GM12878 (cell line): ENCODE measurements around the gene PDZRN3. TPM values are rescaled to one million over a fixed set of nuclear protein-coding genes. Genes with fewer than 3 reads are reported as not detected.

Experiments
- ATAC-seq: fragments of 200-7000 bp; cut with Tn5 transposase; 3 replicates; pipeline ENCODE4 v1.9.1; 2020; ENCODE audit warnings: mild to moderate bottlenecking, moderate library complexity
- BruUV-seq: library from RNA; stranded (reverse); fragments of 400-500 nt; replicated peaks from 2 replicates; lab custom pipeline; 2021; lab: Mats Ljungman, UMichigan
- CTCF ChIA-PET: fragments of 300-600 bp; sonication (Branson Sonifier 250); formaldehyde crosslinking; extraction: SDS; loops from one replicate; lab custom pipeline; 2021; ENCODE audit warnings: inconsistent platforms; lab: Yijun Ruan, JAX
- POLR2A ChIA-PET: fragments of 350-600 bp; formaldehyde crosslinking; extraction: SDS; loops from one replicate; lab custom pipeline; 2021; ENCODE audit warnings: inconsistent platforms; lab: Charles Lee
- RAD21 ChIA-PET: fragments of 300-600 bp; sonication (Branson Sonifier 250); formaldehyde crosslinking; loops from one replicate; lab custom pipeline; 2023; ENCODE audit warnings: antibody characterized with exemption; ENCODE audit not compliant: unreplicated experiment; lab: Charles Lee
- SMC1A ChIA-PET: fragments of 300-600 bp; sonication (Branson Sonifier 250); formaldehyde crosslinking; loops from one replicate; lab custom pipeline; 2023; ENCODE audit not compliant: unreplicated experiment, uncharacterized antibody; lab: Charles Lee
- DNase-seq: peaks from one replicate; pipeline ENCODE4 v3.0.0-alpha.2; 2011; ENCODE audit warnings: low read depth, low spot score
- FAIRE-seq: peaks from 3 replicates; lab custom pipeline; 2011; peaks lifted over from hg19 to GRCh38; lab: Jason Lieb, UNC
- H2AFZ ChIP-seq: 2 replicates; pipeline ENCODE4 v1.6.0; 2011; ENCODE audit warnings: low read depth, low read length, control low read depth; ENCODE audit not compliant: control insufficient read depth
- H3K27ac ChIP-seq: 2 replicates; pipeline ENCODE4 v1.5.1; 2011; ENCODE audit warnings: control low read depth; ENCODE audit not compliant: control insufficient read depth, insufficient read depth
- H3K27me3 ChIP-seq, 2 experiments: replicated peaks in 1 of 2; 2 replicates each; pipeline versions ENCODE4 v1.6.0 to v1.6.1; 2011; ENCODE audit warnings: low read length in 1 of 2; ENCODE audit not compliant: control insufficient read depth in 2 of 2, insufficient read depth in 2 of 2
- H3K36me3 ChIP-seq, 2 experiments: 2 replicates each; pipeline ENCODE4 v1.5.1; 2011; ENCODE audit warnings: low read length in 1 of 2; ENCODE audit not compliant: control insufficient read depth in 2 of 2, insufficient read depth in 2 of 2
- H3K4me1 ChIP-seq: 2 replicates; pipeline ENCODE4 v1.6.1; 2011; ENCODE audit warnings: mild to moderate bottlenecking, low read length, moderate library complexity, mixed read lengths; ENCODE audit not compliant: control insufficient read depth, insufficient read depth
- H3K4me2 ChIP-seq: 2 replicates; pipeline ENCODE4 v1.6.0; 2011; ENCODE audit warnings: control low read depth; ENCODE audit not compliant: control insufficient read depth, insufficient read depth
- H3K4me3 ChIP-seq: fragments of 200-600 bp; sonication (generic); 2 replicates; pipeline ENCODE4 v1.5.1; 2016
- H3K79me2 ChIP-seq: 2 replicates; pipeline ENCODE4 v1.6.0; 2011; ENCODE audit warnings: low read length; ENCODE audit not compliant: control insufficient read depth, insufficient read depth
- H3K9ac ChIP-seq: 2 replicates; pipeline ENCODE4 v1.8.0; 2011; ENCODE audit warnings: low read length, control low read depth, mixed read lengths; ENCODE audit not compliant: control insufficient read depth, insufficient read depth
- H3K9me3 ChIP-seq: replicated peaks from 3 replicates; pipeline ENCODE4 v1.5.1; 2011; ENCODE audit warnings: mild to moderate bottlenecking, low read length; ENCODE audit not compliant: control insufficient read depth, insufficient read depth
- H4K20me1 ChIP-seq: 2 replicates; pipeline ENCODE4 v1.6.0; 2011; ENCODE audit not compliant: control insufficient read depth, insufficient read depth
- CREB1 ChIP-seq: IDR thresholded peaks from 2 replicates; pipeline ENCODE4 v1.6.1; 2012; ENCODE audit warnings: low read depth, mild to moderate bottlenecking, inconsistent platforms
- IRF4 ChIP-seq: IDR thresholded peaks from 2 replicates; pipeline ENCODE4 v1.6.1; 2011; ENCODE audit warnings: low read depth, low read length
- JUND ChIP-seq: IDR thresholded peaks from 2 replicates; pipeline ENCODE4 v1.6.1; 2012; ENCODE audit warnings: low read depth, mild to moderate bottlenecking, low read length, improper control_type of control experiment, moderate library complexity
- NFXL1 ChIP-seq: fragments of 450-650 bp; IDR thresholded peaks from 2 replicates; pipeline ENCODE4 v1.6.1; 2017; ENCODE audit warnings: antibody characterized with exemption, mild to moderate bottlenecking, borderline replicate concordance
- PAX5 ChIP-seq: IDR thresholded peaks from 2 replicates; pipeline ENCODE4 v1.6.1; 2011; ENCODE audit warnings: low read depth, low read length, borderline replicate concordance
- SPI1 ChIP-seq: IDR thresholded peaks from 2 replicates; pipeline ENCODE4 v1.6.1; 2011; ENCODE audit warnings: low read depth, mild to moderate bottlenecking, low read length, moderate library complexity, borderline replicate concordance; ENCODE audit not compliant: insufficient read depth
- YY1 ChIP-seq: IDR thresholded peaks from 2 replicates; pipeline ENCODE4 v1.6.1; 2011; ENCODE audit warnings: low read depth, mild to moderate bottlenecking, low read length
- ZNF592 ChIP-seq: fragments of 450-650 bp; IDR thresholded peaks from 2 replicates; pipeline ENCODE4 v1.6.1; 2017; ENCODE audit warnings: mild to moderate bottlenecking, moderate library complexity
- ZSCAN29 ChIP-seq: fragments of 450-650 bp; IDR thresholded peaks from 2 replicates; pipeline ENCODE4 v1.6.1; 2017; ENCODE audit warnings: mild to moderate bottlenecking, moderate library complexity
- WGBS: methylation state at CpG from one replicate; pipeline ENCODE4 v1.1.6; 2016; ENCODE audit warnings: low lambda C conversion rate; ENCODE audit not compliant: insufficient replicate concordance, insufficient coverage; ENCODE audit errors: missing lambda C conversion rate; 5-methylcytosine and 5-hydroxymethylcytosine counted together
- in situ Hi-C: fragments of 300-500 bp; cut with MboI; formaldehyde crosslinking; loops from 9 replicates; pipeline ENCODE4 v1.14.3; 2018; ENCODE audit warnings: mixed read lengths
- intact Hi-C: fragments of 100-400 bp; cut with micrococcal nuclease; formaldehyde crosslinking; loops from one replicate; pipeline ENCODE4 v1.14.2; 2022; ENCODE audit not compliant: unreplicated experiment
- polyA plus RNA-seq, 11 experiments: library from polyadenylated mRNA; depleted of rRNA in 4 of 11; unstranded in 6 of 11; stranded (reverse) in 5 of 11; fragments of >200 nt; fragmentation: Nextera tagmentation in 4 of 11; fragmentation: Illumina TruSeq in 1 of 11; extraction: Ambion mirVana in 4 of 11; extraction: Trizol in 1 of 11; gene quantifications; 1 replicate in 1 of 11; 2 replicates in 10 of 11; pipeline versions ENCODE4 v1.2.1 to v1.2.3, GENCODE V29; 2011 to 2016; ENCODE audit warnings: inconsistent platforms in 2 of 11, missing spikeins in 2 of 11, low read depth in 1 of 11
- total RNA-seq, 4 experiments: library from RNA; depleted of rRNA in 3 of 4; stranded (reverse); fragments of >200 nt in 3 of 4; fragmentation: Illumina TruSeq in 1 of 4; extraction: Trizol in 1 of 4; gene quantifications; 2 replicates each; pipeline versions ENCODE4 v1.2.1 to v1.2.3, GENCODE V29; 2013 to 2021
- TF ChIP-seq, protein P1 (sequence below): fragments of 450-650 bp; formaldehyde crosslinking; IDR thresholded peaks from 2 replicates; pipeline ENCODE4 v1.4.0; 2020; ENCODE audit warnings: mild to moderate bottlenecking, moderate library complexity

Gene PDZRN3
- total and polyA plus RNA-seq, 10 of the 15 experiments (the other 5 are each of a cell fraction or from before 2014, with no cell fraction given) = 0.07 to 0.37 (median 0.12) TPM; not detected in 6

DNA sequence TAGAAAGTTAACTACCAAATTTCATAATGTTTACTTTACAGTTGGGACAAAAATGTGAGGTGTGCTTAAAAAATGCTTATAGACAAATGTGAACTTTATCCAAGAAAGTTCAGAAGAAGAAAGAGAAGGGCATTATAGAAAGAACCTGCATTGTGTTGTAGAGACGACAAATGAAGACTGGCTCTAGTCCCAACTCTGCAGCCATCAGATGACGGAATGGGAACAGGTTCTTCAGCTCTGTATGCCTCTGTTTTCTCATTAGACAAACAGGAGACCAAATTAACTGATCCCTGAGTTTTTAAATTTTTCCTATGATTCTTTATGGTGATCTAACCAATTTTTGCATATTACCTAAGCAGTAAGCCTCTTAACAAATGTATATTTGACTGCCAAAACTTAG, 49.2 kb downstream of the PDZRN3 start (continued):
- no peak for TF ChIP-seq ZNF592

- SMC1A ChIA-PET = interaction anchor here (1.4 kb wide), 1 partner anchor 10 kb away, joined by 3 read pairs; no protein-coding TSS in a partner anchor
- no TSS peak for BruUV-seq
- CTCF ChIA-PET = no interaction called here
- Histone ChIP-seq H3K27ac (no peak overlapping the region), H3K9me3 (no peaks in the 10 kb centered on the region), H3K9ac (no peak overlapping the region), H2AFZ (no peak overlapping the region), H3K4me3 (no peak overlapping the region), H3K36me3 (no peaks in the 10 kb centered on the region), H3K27me3 (peaks cover 0 to 3% of the 10 kb centered on the region in 2 experiments; a peak in 3 of 4 replicates), H3K79me2 (no peaks in the 10 kb centered on the region), H4K20me1 (no peaks in the 10 kb centered on the region), H3K4me2 (no peak overlapping the region), H3K4me1 (no peaks in the 10 kb centered on the region)
- intact Hi-C loops = no loop called here
- no peak for DNase-seq
- in situ Hi-C loops = no loop called here
- WGBS = 0% methylated on average over 2 of the region's 2 CpGs
- ATAC-seq = no peak
- no peak for FAIRE-seq
- RAD21 ChIA-PET = no interaction called here
- POLR2A ChIA-PET = no interaction called here
- TF ChIP-seq CREB1 (no peak), NFXL1 (no peak), YY1 (no peak), IRF4 (no peak), ZNF592 (no peak), PAX5 (no peak), SPI1 (no peak), ZSCAN29 (no peak), JUND (no peak)
- TF ChIP-seq, protein P1, sequence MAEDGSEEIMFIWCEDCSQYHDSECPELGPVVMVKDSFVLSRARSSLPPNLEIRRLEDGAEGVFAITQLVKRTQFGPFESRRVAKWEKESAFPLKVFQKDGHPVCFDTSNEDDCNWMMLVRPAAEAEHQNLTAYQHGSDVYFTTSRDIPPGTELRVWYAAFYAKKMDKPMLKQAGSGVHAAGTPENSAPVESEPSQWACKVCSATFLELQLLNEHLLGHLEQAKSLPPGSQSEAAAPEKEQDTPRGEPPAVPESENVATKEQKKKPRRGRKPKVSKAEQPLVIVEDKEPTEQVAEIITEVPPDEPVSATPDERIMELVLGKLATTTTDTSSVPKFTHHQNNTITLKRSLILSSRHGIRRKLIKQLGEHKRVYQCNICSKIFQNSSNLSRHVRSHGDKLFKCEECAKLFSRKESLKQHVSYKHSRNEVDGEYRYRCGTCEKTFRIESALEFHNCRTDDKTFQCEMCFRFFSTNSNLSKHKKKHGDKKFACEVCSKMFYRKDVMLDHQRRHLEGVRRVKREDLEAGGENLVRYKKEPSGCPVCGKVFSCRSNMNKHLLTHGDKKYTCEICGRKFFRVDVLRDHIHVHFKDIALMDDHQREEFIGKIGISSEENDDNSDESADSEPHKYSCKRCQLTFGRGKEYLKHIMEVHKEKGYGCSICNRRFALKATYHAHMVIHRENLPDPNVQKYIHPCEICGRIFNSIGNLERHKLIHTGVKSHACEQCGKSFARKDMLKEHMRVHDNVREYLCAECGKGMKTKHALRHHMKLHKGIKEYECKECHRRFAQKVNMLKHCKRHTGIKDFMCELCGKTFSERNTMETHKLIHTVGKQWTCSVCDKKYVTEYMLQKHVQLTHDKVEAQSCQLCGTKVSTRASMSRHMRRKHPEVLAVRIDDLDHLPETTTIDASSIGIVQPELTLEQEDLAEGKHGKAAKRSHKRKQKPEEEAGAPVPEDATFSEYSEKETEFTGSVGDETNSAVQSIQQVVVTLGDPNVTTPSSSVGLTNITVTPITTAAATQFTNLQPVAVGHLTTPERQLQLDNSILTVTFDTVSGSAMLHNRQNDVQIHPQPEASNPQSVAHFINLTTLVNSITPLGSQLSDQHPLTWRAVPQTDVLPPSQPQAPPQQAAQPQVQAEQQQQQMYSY = no peak
Measured at GRCh38 chr3:73573204-73573603, 51.5 kb downstream of the PDZRN3 start.
